Mammary epithelial cell (primary cell): ENCODE data around the gene SCAF11.

ENCODE experiments used
- EZH2 ChIP-seq: IDR thresholded peaks from 2 replicates; pipeline ENCODE4 v1.6.1; 2012; ENCODE audit warnings: low read length, inconsistent platforms, borderline replicate concordance
- TF ChIP-seq, protein P1 (sequence below), 2 donors: IDR thresholded peaks in 1 of 2; conservative IDR thresholded peaks in 1 of 2; 2 replicates each; pipeline ENCODE4 v1.5.1; 2011 to 2012; ENCODE audit warnings: inconsistent platforms in 2 of 2, low read length in 2 of 2, mild to moderate bottlenecking in 2 of 2, control low read depth in 1 of 2, low read depth in 1 of 2; ENCODE audit not compliant: insufficient read depth in 1 of 2; ENCODE audit errors: extremely low read depth in 1 of 2

DNA sequence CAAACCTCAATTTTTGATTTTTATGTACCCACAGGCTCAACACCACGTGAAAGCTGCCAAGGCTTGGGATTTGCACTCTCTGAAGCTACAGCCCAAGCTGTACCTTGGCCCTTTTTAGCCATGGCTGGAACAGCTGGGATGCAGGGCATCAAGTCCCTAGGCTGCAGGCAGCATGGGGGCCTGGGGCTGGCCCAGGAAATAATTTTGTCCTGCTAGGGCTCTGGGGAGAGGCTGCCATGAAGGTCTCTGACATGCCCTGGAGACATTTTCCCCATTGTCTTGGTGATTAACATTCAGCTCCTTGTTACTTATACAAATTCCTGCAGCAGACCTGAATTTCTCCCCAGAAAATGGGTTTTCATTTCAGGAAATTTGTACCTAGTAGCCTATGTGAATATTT is 103.7 kb downstream of the SCAF11 start:
- TF ChIP-seq, protein P1, sequence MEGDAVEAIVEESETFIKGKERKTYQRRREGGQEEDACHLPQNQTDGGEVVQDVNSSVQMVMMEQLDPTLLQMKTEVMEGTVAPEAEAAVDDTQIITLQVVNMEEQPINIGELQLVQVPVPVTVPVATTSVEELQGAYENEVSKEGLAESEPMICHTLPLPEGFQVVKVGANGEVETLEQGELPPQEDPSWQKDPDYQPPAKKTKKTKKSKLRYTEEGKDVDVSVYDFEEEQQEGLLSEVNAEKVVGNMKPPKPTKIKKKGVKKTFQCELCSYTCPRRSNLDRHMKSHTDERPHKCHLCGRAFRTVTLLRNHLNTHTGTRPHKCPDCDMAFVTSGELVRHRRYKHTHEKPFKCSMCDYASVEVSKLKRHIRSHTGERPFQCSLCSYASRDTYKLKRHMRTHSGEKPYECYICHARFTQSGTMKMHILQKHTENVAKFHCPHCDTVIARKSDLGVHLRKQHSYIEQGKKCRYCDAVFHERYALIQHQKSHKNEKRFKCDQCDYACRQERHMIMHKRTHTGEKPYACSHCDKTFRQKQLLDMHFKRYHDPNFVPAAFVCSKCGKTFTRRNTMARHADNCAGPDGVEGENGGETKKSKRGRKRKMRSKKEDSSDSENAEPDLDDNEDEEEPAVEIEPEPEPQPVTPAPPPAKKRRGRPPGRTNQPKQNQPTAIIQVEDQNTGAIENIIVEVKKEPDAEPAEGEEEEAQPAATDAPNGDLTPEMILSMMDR (conservative IDR thresholded peaks at IDR 0.05 in 1 of 2, IDR thresholded peaks at IDR 0.05 in 1 of 2; ENCODE audit: extremely low read depth in 1 of 2, insufficient read depth in 1 of 2, low read depth in 1 of 2, low read length in 2 of 2), result no peak
- no peak for TF ChIP-seq EZH2
